HCT116 (cell line): ENCODE results near the gene TLR1. TPM values are rescaled to one million over a fixed set of nuclear protein-coding genes. Genes with fewer than 3 reads are reported as not detected.

Source experiments
- ATAC-seq: fragments of 200-7000 bp; cut with Tn5 transposase; 2 replicates; pipeline ENCODE4 v1.9.1; 2020; ENCODE audit warnings: mild to moderate bottlenecking, moderate library complexity
- BruUV-seq: library from RNA; stranded (reverse); fragments of 400-500 nt; replicated peaks from 2 replicates; lab custom pipeline; 2021; lab: Mats Ljungman, UMichigan
- CTCF ChIA-PET: fragments of 300-600 bp; sonication (Branson Sonifier 250); formaldehyde crosslinking; loops from one replicate; lab custom pipeline; 2021; ENCODE audit warnings: antibody characterized with exemption; lab: Charles Lee
- POLR2A ChIA-PET: fragments of 300-600, 350-600 bp; sonication (Branson Sonifier 250); formaldehyde crosslinking; loops from one replicate; lab custom pipeline; 2021; ENCODE audit warnings: antibody characterized with exemption; lab: Charles Lee
- RAD21 ChIA-PET, 2 experiments: fragments of 300-600 bp; sonication (Branson Sonifier 250); formaldehyde crosslinking; loops; one replicate each; lab custom pipeline; 2023; ENCODE audit warnings: low total read pairs in 2 of 2; ENCODE audit not compliant: uncharacterized antibody in 2 of 2, unreplicated experiment in 2 of 2, low non-redundant PET in 1 of 2; lab: Charles Lee
- DNase-seq: peaks from one replicate; pipeline ENCODE4 v3.0.0-alpha.2; 2010; ENCODE audit warnings: low read depth, low spot score
- H2AFZ ChIP-seq: fragments of 200-600 bp; shearing (Covaris generic), sonication (generic); 2 replicates; pipeline ENCODE4 v1.6.1; 2017; ENCODE audit warnings: low read depth, mixed run types, mixed read lengths, antibody characterized with exemption, low read length; ENCODE audit not compliant: poor library complexity, severe bottlenecking
- H3K27ac ChIP-seq: 2 replicates; pipeline ENCODE4 v1.5.1; 2012; ENCODE audit warnings: low read depth, low read length
- H3K27me3 ChIP-seq: fragments of 200-600 bp; sonication (generic); 2 replicates; pipeline ENCODE4 v1.6.1; 2016; ENCODE audit warnings: mixed run types, low read length, mixed read lengths; ENCODE audit not compliant: insufficient read depth
- H3K36me3 ChIP-seq, 2 experiments: fragments of 200-500 bp in 1 of 2; fragments of 200-600 bp in 1 of 2; sonication (Bioruptor generic) in 1 of 2; sonication (generic) in 1 of 2; 2 replicates each; pipeline versions ENCODE4 v1.5.1 to v1.6.1; 2014 to 2016; ENCODE audit warnings: low read length in 2 of 2, inconsistent platforms in 1 of 2, mixed read lengths in 1 of 2, mixed run types in 1 of 2; ENCODE audit not compliant: insufficient read depth in 2 of 2, control insufficient read depth in 1 of 2
- H3K4me1 ChIP-seq, 2 experiments: fragments of 200-600 bp in 1 of 2; sonication (generic) in 1 of 2; 2 replicates each; pipeline versions ENCODE4 v1.5.1 to v1.6.1; 2012 to 2017; ENCODE audit warnings: low read length in 2 of 2, inconsistent platforms in 1 of 2, mild to moderate bottlenecking in 1 of 2, mixed read lengths in 1 of 2, mixed run types in 1 of 2, moderate library complexity in 1 of 2; ENCODE audit not compliant: insufficient read depth in 2 of 2, control insufficient read depth in 1 of 2
- H3K4me2 ChIP-seq: fragments of 200-600 bp; sonication (generic); 2 replicates; pipeline ENCODE4 v1.6.1; 2017; ENCODE audit warnings: mixed run types, low read length, mixed read lengths
- H3K4me3 ChIP-seq, 2 experiments: fragments of 200-600 bp in 1 of 2; sonication (generic) in 1 of 2; replicated peaks in 1 of 2; 2 replicates each; pipeline ENCODE4 v1.5.1; 2011 to 2016; ENCODE audit warnings: low read length in 2 of 2, control low read depth in 1 of 2, low read depth in 1 of 2, mild to moderate bottlenecking in 1 of 2, mixed read lengths in 1 of 2, mixed run types in 1 of 2
- H3K79me2 ChIP-seq: fragments of 200-600 bp; sonication (generic); 2 replicates; pipeline ENCODE4 v1.6.1; 2017; ENCODE audit warnings: mild to moderate bottlenecking, mixed run types, low read length, moderate library complexity, mixed read lengths; ENCODE audit not compliant: insufficient read depth
- H3K9ac ChIP-seq: fragments of 200-600 bp; sonication (generic); 2 replicates; pipeline ENCODE4 v1.6.1; 2016; ENCODE audit warnings: low read length, mixed read lengths
- H3K9me2 ChIP-seq: fragments of 200-600 bp; sonication (generic), shearing (Covaris generic); 2 replicates; pipeline ENCODE4 v1.6.1; 2017; ENCODE audit warnings: mixed run types, mild to moderate bottlenecking, moderate library complexity; ENCODE audit not compliant: insufficient read depth
- H3K9me3 ChIP-seq, 2 experiments: fragments of 200-500 bp in 1 of 2; fragments of 200-600 bp in 1 of 2; sonication (Bioruptor generic) in 1 of 2; sonication (generic) in 1 of 2; 2 replicates each; pipeline ENCODE4 v1.6.1; 2014 to 2017; ENCODE audit warnings: low read length in 2 of 2, mixed read lengths in 2 of 2, inconsistent platforms in 1 of 2, low read depth in 1 of 2, mild to moderate bottlenecking in 1 of 2, mixed run types in 1 of 2, moderate library complexity in 1 of 2; ENCODE audit not compliant: control insufficient read depth in 1 of 2, insufficient read depth in 1 of 2
- H4K20me1 ChIP-seq: fragments of 200-600 bp; sonication (generic), shearing (Covaris generic); 2 replicates; pipeline ENCODE4 v1.6.1; 2017; ENCODE audit warnings: mixed run types, mild to moderate bottlenecking, moderate library complexity; ENCODE audit not compliant: insufficient read depth
- CBX3 ChIP-seq: IDR thresholded peaks from 2 replicates; pipeline ENCODE4 v1.6.1; 2012; ENCODE audit warnings: low read depth
- ELF1 ChIP-seq: IDR thresholded peaks from 2 replicates; pipeline ENCODE4 v1.6.1; 2012; ENCODE audit warnings: low read depth, borderline replicate concordance
- EZH2phosphoT487 ChIP-seq: fragments of 200-600 bp; IDR thresholded peaks from 2 replicates; pipeline ENCODE4 v1.6.1; 2018; ENCODE audit warnings: antibody characterized with exemption, borderline replicate concordance
- FOSL1 ChIP-seq: IDR thresholded peaks from 2 replicates; pipeline ENCODE4 v1.6.1; 2012; ENCODE audit warnings: low read depth
- JUND ChIP-seq: IDR thresholded peaks from 2 replicates; pipeline ENCODE4 v1.6.1; 2012
- POLR2A ChIP-seq: IDR thresholded peaks from 2 replicates; pipeline ENCODE4 v1.7.0; 2011; ENCODE audit warnings: borderline replicate concordance; ENCODE audit not compliant: insufficient read depth, insufficient read length; ENCODE audit errors: extremely low read depth
- POLR2AphosphoS5 ChIP-seq: IDR thresholded peaks from 2 replicates; pipeline ENCODE4 v1.6.1; 2011; ENCODE audit warnings: mild to moderate bottlenecking, low read depth, low read length, moderate library complexity
- RAD21 ChIP-seq: IDR thresholded peaks from 2 replicates; pipeline ENCODE4 v1.6.1; 2012; ENCODE audit warnings: low read depth, mild to moderate bottlenecking
- SP1 ChIP-seq: IDR thresholded peaks from 2 replicates; pipeline ENCODE4 v1.6.1; 2012; ENCODE audit warnings: low read depth
- TCF7L2 ChIP-seq: IDR thresholded peaks from 2 replicates; pipeline ENCODE4 v1.7.0; 2011; ENCODE audit warnings: borderline replicate concordance, inconsistent platforms; ENCODE audit not compliant: insufficient read depth, insufficient read length; ENCODE audit errors: extremely low read depth
- YY1 ChIP-seq: IDR thresholded peaks from 2 replicates; pipeline ENCODE4 v1.6.1; 2011; ENCODE audit warnings: low read length, low read depth, moderate library complexity, mild to moderate bottlenecking; ENCODE audit not compliant: insufficient replicate concordance; ENCODE audit errors: extremely low read depth
- ZNF274 ChIP-seq: fragments of 200-500 bp; sonication (Bioruptor generic); IDR thresholded peaks from 2 replicates; pipeline ENCODE4 v1.6.1; 2014; ENCODE audit warnings: mild to moderate bottlenecking, low read depth, low read length, inconsistent platforms
- intact Hi-C: fragments of 100-400 bp; cut with micrococcal nuclease; formaldehyde crosslinking; loops from 2 replicates; pipeline ENCODE4 v1.10.0; 2022
- total RNA-seq: library from RNA; stranded (reverse); gene quantifications from one replicate; pipeline ENCODE4 v1.2.1, GENCODE V29; 2021; ENCODE audit not compliant: unreplicated experiment
- TF ChIP-seq, protein P1 (sequence below): IDR thresholded peaks from 2 replicates; pipeline ENCODE4 v1.6.1; 2011; ENCODE audit warnings: mild to moderate bottlenecking, low read length, moderate library complexity; ENCODE audit not compliant: insufficient replicate concordance; ENCODE audit errors: extremely low read depth
- TF ChIP-seq, protein P2 (sequence below): IDR thresholded peaks from 2 replicates; pipeline ENCODE4 v1.6.1; 2012
- TF ChIP-seq, protein P3 (sequence below): IDR thresholded peaks from 2 replicates; pipeline ENCODE4 v1.6.1; 2012; ENCODE audit warnings: low read depth

TLR1 gene
- total RNA-seq, 1 experiment from 2014 or later, result 1.4 TPM

DNA sequence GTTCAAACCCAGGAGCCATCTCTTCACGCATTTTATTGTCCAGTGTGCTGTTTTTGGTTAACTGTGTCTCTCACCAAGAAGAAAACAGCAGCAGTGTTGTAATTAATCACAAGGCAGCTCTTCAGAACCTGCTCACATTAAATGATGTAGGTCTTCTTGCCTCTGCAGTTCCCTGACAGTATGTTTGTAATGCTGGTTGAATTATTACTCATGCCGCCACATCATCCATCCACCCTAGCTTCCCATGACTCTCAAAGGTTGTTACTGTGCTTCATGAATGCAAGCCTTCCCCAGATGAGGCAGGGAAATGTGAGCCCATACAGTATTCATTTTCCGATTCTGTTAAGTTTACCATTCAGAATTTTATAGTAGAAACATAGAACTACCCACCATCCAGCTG, 39.2 kb downstream of the TLR1 start:
- Histone ChIP-seq H3K9me2 (no peaks in the 10 kb centered on the region), H3K4me3 (no peak overlapping the region), H4K20me1 (no peaks in the 10 kb centered on the region), H3K27ac (no peak overlapping the region), H3K27me3 (no peaks in the 10 kb centered on the region), H3K9ac (no peak overlapping the region), H2AFZ (no peak overlapping the region)
- no peak for DNase-seq
- TF ChIP-seq, protein P1, sequence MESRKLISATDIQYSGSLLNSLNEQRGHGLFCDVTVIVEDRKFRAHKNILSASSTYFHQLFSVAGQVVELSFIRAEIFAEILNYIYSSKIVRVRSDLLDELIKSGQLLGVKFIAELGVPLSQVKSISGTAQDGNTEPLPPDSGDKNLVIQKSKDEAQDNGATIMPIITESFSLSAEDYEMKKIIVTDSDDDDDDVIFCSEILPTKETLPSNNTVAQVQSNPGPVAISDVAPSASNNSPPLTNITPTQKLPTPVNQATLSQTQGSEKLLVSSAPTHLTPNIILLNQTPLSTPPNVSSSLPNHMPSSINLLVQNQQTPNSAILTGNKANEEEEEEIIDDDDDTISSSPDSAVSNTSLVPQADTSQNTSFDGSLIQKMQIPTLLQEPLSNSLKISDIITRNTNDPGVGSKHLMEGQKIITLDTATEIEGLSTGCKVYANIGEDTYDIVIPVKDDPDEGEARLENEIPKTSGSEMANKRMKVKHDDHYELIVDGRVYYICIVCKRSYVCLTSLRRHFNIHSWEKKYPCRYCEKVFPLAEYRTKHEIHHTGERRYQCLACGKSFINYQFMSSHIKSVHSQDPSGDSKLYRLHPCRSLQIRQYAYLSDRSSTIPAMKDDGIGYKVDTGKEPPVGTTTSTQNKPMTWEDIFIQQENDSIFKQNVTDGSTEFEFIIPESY, result no peak
- TF ChIP-seq FOSL1 (no peak), POLR2A (no peak), ZNF274 (no peak), SP1 (no peak), TCF7L2 (no peak), RAD21 (no peak), JUND (no peak), ELF1 (no peak), POLR2AphosphoS5 (no peak), YY1 (no peak), EZH2phosphoT487 (no peak), CBX3 (no peak)
- TF ChIP-seq, protein P2, sequence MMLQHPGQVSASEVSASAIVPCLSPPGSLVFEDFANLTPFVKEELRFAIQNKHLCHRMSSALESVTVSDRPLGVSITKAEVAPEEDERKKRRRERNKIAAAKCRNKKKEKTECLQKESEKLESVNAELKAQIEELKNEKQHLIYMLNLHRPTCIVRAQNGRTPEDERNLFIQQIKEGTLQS, result no peak
- TF ChIP-seq, protein P3, sequence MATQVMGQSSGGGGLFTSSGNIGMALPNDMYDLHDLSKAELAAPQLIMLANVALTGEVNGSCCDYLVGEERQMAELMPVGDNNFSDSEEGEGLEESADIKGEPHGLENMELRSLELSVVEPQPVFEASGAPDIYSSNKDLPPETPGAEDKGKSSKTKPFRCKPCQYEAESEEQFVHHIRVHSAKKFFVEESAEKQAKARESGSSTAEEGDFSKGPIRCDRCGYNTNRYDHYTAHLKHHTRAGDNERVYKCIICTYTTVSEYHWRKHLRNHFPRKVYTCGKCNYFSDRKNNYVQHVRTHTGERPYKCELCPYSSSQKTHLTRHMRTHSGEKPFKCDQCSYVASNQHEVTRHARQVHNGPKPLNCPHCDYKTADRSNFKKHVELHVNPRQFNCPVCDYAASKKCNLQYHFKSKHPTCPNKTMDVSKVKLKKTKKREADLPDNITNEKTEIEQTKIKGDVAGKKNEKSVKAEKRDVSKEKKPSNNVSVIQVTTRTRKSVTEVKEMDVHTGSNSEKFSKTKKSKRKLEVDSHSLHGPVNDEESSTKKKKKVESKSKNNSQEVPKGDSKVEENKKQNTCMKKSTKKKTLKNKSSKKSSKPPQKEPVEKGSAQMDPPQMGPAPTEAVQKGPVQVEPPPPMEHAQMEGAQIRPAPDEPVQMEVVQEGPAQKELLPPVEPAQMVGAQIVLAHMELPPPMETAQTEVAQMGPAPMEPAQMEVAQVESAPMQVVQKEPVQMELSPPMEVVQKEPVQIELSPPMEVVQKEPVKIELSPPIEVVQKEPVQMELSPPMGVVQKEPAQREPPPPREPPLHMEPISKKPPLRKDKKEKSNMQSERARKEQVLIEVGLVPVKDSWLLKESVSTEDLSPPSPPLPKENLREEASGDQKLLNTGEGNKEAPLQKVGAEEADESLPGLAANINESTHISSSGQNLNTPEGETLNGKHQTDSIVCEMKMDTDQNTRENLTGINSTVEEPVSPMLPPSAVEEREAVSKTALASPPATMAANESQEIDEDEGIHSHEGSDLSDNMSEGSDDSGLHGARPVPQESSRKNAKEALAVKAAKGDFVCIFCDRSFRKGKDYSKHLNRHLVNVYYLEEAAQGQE, result no peak
- TF ChIP-seq, all 23 proteins: peak for 0
- Histone ChIP-seq H3K4me2 (no peak overlapping the region), H3K4me1 (no peaks in the 10 kb centered on the region), H3K36me3 (no peaks in the 10 kb centered on the region), H3K79me2 (no peaks in the 10 kb centered on the region), H3K9me3 (no peaks in the 10 kb centered on the region)
- ChIA-PET POLR2A (no interaction called here), CTCF (interaction anchor here (1.1 kb wide), 1 partner anchor 95 kb away, joined by 3 read pairs; no protein-coding TSS in a partner anchor), RAD21 (no interaction called here)
- intact Hi-C loops, result no loop called here
- no TSS peak for BruUV-seq
- ATAC-seq, result no peak
